ENCODE measurements around the gene GMPR2. TPM values are rescaled to one million over a fixed set of nuclear protein-coding genes. Genes with fewer than 3 reads are reported as not detected.

GMPR2 gene
- total and polyA plus RNA-seq, 2 of the 13 experiments (the other 11 are each of a cell fraction or from before 2014, with no cell fraction given), result 210 to 273 TPM

DNA sequence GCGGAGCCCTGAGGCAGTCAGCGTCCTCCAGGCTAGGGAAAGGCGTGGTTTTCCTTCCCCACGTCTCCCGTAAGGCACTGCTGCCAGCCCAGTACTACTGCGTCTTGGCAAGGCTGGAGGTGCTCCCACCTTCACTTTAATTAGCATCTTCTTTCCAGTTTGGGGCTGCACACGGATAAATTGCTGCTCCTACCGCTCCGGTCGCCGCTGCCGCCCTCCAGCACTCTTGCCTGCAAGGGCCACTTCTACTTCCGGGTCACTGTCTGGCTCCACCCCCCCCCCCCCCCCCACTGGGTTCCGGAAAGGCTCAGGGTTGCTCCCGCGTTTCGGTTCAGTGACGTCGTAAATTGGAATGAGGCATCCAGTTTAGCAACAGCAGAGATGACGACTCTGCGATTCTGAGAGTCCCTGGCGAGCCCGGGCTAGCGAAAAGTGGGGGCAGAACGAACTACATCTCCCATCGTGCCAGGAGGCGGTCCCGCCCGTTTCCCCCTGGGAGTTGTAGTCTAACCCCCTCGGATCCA lies 546 bp upstream of the GMPR2 start, which contains the start of gene NEDD8 (continued):
- TF ChIP-seq ZNF547 (CRISPR knock-in tag; IDR thresholded peaks at IDR 0.05), result peak; percentile 93
- peak; percentile 55 for TF ChIP-seq ZNF44 (CRISPR knock-in tag; IDR thresholded peaks at IDR 0.05)
- no peak for TF ChIP-seq RFX1 (IDR thresholded peaks at IDR 0.05)
- no peak for TF ChIP-seq CSRNP2 (CRISPR knock-in tag; conservative IDR thresholded peaks at IDR 0.05; ENCODE audit: low read depth)
- no peak for TF ChIP-seq SALL2 (CRISPR knock-in tag; IDR thresholded peaks at IDR 0.05)
- no peak for TF ChIP-seq HNRNPUL1 (IDR thresholded peaks at IDR 0.05; ENCODE audit: low read depth, low read length)
- TF ChIP-seq IRF9 (CRISPR knock-in tag; IDR thresholded peaks at IDR 0.05; ENCODE audit: borderline replicate concordance), result peak; percentile 3; the same call in 1 of the 2 replicates
- TF ChIP-seq, protein P1, sequence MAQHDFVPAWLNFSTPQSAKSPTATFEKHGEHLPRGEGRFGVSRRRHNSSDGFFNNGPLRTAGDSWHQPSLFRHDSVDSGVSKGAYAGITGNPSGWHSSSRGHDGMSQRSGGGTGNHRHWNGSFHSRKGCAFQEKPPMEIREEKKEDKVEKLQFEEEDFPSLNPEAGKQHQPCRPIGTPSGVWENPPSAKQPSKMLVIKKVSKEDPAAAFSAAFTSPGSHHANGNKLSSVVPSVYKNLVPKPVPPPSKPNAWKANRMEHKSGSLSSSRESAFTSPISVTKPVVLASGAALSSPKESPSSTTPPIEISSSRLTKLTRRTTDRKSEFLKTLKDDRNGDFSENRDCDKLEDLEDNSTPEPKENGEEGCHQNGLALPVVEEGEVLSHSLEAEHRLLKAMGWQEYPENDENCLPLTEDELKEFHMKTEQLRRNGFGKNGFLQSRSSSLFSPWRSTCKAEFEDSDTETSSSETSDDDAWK (CRISPR knock-in tag; IDR thresholded peaks at IDR 0.05), result no peak
- TF ChIP-seq FOXK1 (CRISPR knock-in tag; IDR thresholded peaks at IDR 0.05; ENCODE audit: borderline replicate concordance, low read depth), result peak; percentile 58; the same call in 1 of the 2 replicates
- TF ChIP-seq PHF8 (CRISPR knock-in tag; IDR thresholded peaks at IDR 0.05), result peak; percentile 95
- TF ChIP-seq ZNF792 (CRISPR knock-in tag; IDR thresholded peaks at IDR 0.05), result peak; percentile 73
- no peak for TF ChIP-seq POLR2AphosphoS2 (IDR thresholded peaks at IDR 0.05; ENCODE audit: low read depth, low read length)
- peak; percentile 60; the same call in 1 of the 2 replicates for TF ChIP-seq MAFG (CRISPR knock-in tag; IDR thresholded peaks at IDR 0.05)
- peak; percentile 99 for TF ChIP-seq NR2C2 (CRISPR knock-in tag; IDR thresholded peaks at IDR 0.05; ENCODE audit: borderline replicate concordance)
- TF ChIP-seq ARNT2 (CRISPR knock-in tag; IDR thresholded peaks at IDR 0.05; ENCODE audit: low read depth), result peak; percentile 26; the same call in 1 of the 2 replicates
- 0 out of 2 replicates have a peak, but pooled peaks have one; percentile 77 for TF ChIP-seq ZNF260 (CRISPR knock-in tag; IDR thresholded peaks at IDR 0.05; ENCODE audit: borderline replicate concordance, low read depth)
- peak; percentile 78; the same call in 1 of the 2 replicates for TF ChIP-seq YEATS2 (CRISPR knock-in tag; IDR thresholded peaks at IDR 0.05; ENCODE audit: borderline replicate concordance)
- TF ChIP-seq HNRNPL (IDR thresholded peaks at IDR 0.05; ENCODE audit: low read depth, low read length), result 0 out of 2 replicates have a peak, but pooled peaks have one; percentile 61
- TF ChIP-seq EEA1 (CRISPR knock-in tag; IDR thresholded peaks at IDR 0.05; ENCODE audit: borderline replicate concordance), result 0 out of 2 replicates have a peak, but pooled peaks have one; percentile 36
- TF ChIP-seq, protein P2, sequence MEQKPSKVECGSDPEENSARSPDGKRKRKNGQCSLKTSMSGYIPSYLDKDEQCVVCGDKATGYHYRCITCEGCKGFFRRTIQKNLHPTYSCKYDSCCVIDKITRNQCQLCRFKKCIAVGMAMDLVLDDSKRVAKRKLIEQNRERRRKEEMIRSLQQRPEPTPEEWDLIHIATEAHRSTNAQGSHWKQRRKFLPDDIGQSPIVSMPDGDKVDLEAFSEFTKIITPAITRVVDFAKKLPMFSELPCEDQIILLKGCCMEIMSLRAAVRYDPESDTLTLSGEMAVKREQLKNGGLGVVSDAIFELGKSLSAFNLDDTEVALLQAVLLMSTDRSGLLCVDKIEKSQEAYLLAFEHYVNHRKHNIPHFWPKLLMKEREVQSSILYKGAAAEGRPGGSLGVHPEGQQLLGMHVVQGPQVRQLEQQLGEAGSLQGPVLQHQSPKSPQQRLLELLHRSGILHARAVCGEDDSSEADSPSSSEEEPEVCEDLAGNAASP (CRISPR knock-in tag; IDR thresholded peaks at IDR 0.05; ENCODE audit: borderline replicate concordance), result no peak; the same call in 1 of the 2 replicates
- peak; percentile 31 for TF ChIP-seq ZNF263 (CRISPR knock-in tag; IDR thresholded peaks at IDR 0.05)
- peak; percentile 94; the same call in 1 of the 2 replicates for TF ChIP-seq ZNF75D (CRISPR knock-in tag; IDR thresholded peaks at IDR 0.05; ENCODE audit: borderline replicate concordance)
- peak; percentile 67; the same call in 1 of the 2 replicates for TF ChIP-seq ZBTB20 (CRISPR knock-in tag; IDR thresholded peaks at IDR 0.05; ENCODE audit: borderline replicate concordance, low read depth)
- no peak for TF ChIP-seq PRMT3 (CRISPR knock-in tag; IDR thresholded peaks at IDR 0.05; ENCODE audit: borderline replicate concordance, low read depth)
- peak; percentile 72 for TF ChIP-seq ZNF839 (CRISPR knock-in tag; IDR thresholded peaks at IDR 0.05; ENCODE audit: borderline replicate concordance)
